Measurements from ENCODE around the gene APOL1.
"Not testable (repeated sequence)": the region's sequence is repeated elsewhere in the genome, so short reads cannot be mapped to it uniquely, and the experiment has no call there.

The APOL1 gene

GRCh38 chr22:36226189-36226588 is 26.7 kb upstream of the APOL1 start:
- no peak for DNase-seq

DNA sequence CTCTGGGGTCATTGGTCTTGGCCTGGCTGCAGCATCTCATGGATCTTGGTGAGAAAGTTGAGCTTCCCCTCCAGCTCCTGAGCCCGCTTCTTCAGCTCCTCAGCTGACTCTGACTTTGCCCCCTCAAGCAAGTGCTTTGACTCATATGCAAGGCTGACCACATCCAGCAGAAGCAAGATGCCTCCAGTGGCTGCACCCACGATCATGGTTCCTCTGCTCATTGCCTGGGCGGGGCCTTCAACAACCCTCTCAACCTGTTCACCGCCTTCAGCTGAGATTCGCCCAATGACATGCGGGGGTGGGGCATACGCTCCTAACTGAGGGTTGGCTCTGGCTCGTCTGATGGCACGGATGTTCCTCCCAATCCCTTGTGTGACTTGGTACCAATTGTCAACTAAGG is 25.5 kb upstream of the APOL1 start:
- DNase-seq = no peak

GRCh38 chr22:36227806-36228205 is 25.1 kb upstream of the APOL1 start:
- no peak for DNase-seq

DNA sequence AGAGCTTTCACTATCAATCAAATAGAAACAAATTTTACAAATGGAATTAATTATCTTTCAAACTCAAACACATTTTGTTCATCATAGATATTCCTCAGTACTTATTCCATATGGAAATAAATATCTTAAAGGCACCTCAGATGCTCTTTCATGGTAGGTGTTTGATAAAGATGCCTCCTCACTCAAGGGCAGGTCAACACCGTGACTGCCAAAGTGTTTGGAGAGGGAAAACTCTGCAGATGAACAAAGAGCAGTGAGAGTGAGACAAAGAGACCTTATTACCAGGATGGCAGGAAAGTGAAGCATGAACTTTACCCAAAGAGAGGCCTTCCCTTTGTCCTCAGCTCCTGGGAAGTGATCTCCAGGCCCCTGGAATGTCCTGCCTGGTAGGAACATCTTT is 24.6 kb upstream of the APOL1 start:
- DNase-seq = not testable (repeated sequence)

DNA sequence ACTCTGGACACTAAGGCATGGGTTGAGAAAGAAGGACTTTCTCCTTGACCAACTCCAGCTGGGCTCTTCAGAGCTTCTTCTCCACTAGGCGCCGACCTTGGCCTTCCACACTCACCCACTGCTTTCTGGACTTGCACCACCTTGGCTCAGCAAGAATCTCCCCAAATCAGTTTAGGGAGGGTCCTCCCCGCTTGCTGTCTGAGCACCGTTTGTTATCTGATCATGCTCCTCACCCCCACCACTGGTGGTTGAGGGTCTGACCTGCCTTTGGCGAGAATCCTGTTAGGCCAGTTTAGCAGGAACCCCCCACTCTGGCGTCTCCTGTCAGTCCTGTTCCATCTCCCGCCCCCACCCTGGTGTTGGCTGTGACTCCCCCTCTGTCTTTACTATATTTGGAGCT is 24.0 kb upstream of the APOL1 start:
- DNase-seq = no peak

DNA sequence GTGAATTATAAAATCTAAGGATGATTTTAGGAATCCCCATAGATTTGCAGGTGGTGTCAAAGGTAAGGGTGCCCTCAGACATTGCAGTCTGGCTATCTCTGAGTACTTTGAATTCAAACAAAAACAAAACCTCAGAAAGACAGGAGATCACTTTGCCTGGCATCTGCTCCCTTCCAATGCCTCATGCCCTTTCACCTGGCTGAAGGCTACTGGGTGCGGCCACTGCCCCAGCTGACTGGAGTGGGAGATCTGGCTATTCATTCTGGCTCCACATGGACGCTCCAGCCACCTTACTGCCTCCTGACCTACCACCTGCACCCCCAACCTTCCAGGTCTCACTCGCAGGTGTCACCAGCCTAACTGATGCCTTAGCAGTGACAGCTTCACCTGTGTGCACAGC is 23.3 kb upstream of the APOL1 start:
- not testable (repeated sequence) for DNase-seq

DNA sequence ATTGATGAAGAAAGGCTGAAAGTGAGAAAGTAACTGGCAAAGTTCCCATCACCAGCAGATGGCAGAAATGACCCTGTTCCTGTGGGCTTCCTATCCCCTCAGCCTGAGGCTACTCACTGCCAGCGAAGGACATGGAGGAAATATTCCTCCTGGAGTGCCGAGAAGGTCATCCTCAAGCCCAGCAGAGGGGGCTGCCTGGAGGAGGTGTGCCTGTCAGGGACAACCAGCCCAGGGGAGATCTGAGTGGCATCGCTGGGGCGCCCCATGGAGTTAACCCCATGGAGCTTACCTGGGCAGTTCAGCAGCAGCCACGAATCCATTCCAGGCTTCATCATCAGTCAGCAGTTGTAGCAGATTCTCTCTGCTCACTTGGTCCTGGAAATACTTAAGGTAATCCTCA is 21.9 kb upstream of the APOL1 start:
- DNase-seq = not testable (repeated sequence)

- no peak for DNase-seq
Measured at GRCh38 chr22:36232715-36233401, 20.1 kb upstream of the APOL1 start.

DNA sequence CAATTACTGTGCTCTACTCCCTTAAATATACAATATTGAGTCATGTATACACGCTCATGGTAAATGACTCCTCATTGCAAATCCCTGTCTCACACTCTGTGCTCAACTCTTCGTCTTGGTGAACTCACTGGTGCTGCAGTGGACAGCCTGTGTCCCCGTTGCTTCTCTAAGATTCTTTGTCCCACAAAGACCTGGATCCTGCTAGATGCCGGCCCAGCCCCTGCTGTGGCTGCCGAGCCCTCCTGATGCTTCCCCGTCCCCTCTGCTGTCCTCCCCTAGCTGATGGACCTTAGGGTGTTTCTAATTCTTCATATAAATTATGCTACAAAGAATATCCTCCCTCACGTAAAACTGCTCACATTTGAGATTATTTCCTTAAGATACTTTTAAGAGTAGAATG is 19.1 kb upstream of the APOL1 start:
- DNase-seq = no peak

DNA sequence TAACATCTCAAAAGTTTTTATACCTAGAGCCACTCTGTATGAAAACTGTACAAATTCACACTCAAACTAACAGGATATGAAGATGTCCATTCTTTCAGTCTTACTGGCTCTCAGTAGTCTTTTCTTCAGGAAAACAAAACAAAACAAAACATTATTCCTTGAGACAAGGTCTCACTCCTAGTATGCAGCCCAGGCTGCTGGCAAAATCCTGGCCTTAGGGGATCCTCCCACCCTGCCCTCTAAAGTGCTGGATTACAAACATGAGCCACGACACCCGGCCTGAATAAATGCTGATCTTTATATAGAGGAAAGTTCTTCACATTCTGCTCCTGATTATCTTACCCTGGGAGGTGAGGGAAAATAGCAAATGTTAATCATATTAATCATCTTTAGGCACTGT is 18.7 kb upstream of the APOL1 start:
- no peak for DNase-seq

GRCh38 chr22:36234919-36235318 is 18.0 kb upstream of the APOL1 start:
- peak; percentile 35 for DNase-seq

DNA sequence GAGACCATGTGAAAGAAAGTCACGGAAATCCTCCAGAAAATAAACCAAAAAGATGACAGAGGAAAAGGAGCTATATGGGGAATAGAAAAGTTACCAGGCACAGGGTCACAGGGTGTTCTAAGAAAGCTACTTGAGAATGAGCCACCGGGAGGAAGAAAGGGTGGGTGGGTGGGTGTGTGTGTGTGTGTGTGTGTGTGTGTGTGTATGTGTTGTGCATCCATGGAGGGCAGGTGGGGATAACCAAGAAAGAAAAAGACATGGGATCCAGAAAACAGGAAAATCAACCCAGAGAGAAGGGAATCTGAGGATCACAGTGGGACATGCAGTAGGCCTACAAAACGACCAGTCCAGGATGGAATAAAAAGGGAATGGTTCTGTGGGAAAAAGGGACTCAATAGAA is 17.3 kb upstream of the APOL1 start:
- no peak for DNase-seq

DNA sequence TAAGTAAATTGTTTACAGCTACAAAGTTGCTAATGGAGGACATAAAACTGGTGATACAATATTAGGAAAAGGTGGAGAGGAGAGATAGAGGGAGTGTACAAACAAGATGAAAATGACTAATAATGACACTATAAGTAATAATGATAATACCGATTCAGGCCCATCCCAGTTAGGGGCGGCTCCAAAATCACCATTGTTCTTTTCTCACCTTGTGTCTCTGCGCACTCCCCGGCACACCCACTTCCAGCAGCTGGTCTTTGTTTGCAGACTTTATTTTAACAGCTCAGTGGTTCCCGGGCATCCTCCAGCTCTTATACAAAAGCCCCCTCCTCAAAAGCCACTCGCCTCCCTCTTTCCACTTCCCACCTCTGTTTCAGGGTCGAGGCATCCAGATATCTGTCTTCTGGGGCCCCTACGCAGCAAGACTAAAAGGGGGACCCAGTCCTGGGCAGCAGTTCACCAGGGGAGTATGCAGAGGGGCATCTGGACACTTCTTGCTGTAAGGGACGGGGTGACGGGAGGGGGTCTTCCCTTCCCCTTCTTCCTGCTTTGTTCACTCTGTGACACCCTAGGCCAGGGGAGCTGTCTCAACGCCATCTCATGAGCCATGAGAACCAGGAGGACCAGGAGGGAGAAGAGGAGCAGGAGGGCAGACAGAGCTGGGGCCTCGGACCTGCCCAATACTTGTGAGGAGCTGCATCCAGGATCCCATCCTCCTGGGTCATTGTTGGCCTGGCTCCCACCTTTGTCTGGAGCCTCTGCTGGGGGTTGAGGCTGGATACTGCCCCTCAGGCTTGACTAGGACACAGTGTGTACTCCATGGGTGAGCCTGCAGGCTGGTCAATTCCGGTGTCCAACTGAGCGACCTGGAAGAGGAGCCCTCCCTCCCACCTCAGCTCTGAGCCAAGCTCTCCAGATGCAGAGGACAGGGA is 16.3 kb upstream of the APOL1 start:
- DNase-seq = no peak

- DNase-seq = no peak
Measured at GRCh38 chr22:36237462-36238372, 15.2 kb upstream of the APOL1 start.

DNA sequence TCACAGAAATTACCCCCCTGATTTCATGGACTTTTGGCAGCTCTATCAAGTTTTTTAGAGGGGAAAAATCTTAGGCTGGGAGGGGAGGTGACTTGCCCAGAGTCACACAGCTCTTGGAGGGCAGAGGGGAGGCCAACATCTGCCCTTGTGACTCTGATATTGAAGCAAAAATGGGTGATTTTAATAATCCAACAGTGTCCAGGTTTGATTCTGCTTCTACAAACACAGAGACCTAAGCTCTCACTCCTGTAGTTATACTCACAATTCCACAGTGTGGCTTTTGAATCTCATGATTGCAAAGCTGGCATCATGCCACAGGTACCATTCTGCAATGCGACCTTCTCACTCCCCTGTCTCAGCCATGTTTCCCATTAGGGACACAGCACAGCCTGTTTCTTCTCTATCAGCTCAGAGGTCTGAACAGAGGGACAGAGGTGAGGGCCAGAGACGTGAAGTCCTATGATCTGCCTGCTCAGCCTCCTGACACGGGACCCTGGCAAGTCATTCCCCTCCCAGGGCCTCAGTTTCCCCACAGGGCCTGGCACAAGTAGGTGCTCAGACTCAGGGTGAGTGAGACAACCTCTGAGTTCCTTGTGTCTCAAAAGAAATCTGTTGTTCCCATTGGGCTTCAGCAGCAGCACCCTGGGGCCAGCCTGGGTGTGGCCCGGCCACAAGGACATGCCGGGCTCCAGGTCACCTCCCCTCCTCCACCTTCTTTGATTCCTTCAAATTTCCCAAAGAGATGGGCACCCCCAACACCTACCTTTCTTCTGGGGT is 14.4 kb upstream of the APOL1 start:
- no peak for DNase-seq

- no peak for DNase-seq
Measured at GRCh38 chr22:36239150-36239400, 13.9 kb upstream of the APOL1 start.

GRCh38 chr22:36239401-36240171 is 13.3 kb upstream of the APOL1 start, which contains the start of gene APOL2:
Gene APOL2, minus strand, starts transcription at chr22:36239527. Its CDS starts 6,365 bp downstream, at chr22:36233162.
- peak; percentile 91 for DNase-seq

- no peak for DNase-seq
Measured at GRCh38 chr22:36243986-36244385, 8.9 kb upstream of the APOL1 start.

GRCh38 chr22:36244522-36245391 is 8.2 kb upstream of the APOL1 start:
- peak; percentile 71 for DNase-seq

DNA sequence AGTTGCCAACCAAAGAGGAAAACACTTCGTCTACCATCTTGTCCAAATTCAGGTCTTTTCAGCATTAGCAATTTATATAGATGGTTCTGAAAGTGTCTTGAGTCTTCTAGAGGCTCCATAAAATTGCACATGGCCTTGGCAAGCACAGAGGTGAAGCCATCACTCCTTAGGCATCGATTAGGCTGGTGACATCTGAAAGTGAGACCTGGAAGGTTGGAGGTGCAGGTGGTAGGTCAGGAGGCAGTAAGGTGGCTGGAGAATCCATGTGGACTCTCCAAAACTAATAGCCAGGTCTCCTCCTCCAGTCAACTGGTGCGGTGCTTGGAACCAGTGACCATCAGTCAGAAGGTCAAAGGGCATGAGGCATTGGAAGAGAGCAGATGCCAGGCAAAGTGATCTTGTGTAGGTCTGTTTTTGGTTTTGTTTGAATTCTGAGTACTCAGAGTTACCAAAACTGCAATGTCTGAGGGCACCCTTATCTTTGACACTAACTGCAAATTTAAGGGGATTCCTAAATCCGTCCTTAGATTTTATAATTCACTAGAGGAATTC is 7.1 kb upstream of the APOL1 start:
- DNase-seq = no peak
